IPS-NIHi7 (cell line): ENCODE results near the gene RMC1.
A peak's percentile ranks its signal among the peaks of the same experiment; 100 is the strongest.
"Not testable (repeated sequence)": the region's sequence is repeated elsewhere in the genome, so short reads cannot be mapped to it uniquely, and the experiment has no call there.

Source experiments
- DNase-seq: peaks from one replicate; pipeline ENCODE4 v3.0.0; 2012; ENCODE audit warnings: mixed read lengths; ENCODE audit errors: extremely low spot score

Gene RMC1

GRCh38 chr18:23498117-23498516 lies 5.2 kb upstream of the RMC1 start:
- no peak for DNase-seq

- DNase-seq: peak; percentile 72
Measured at GRCh38 chr18:23498877-23499276, 4.4 kb upstream of the RMC1 start.

GRCh38 chr18:23499291-23499781 lies 4.0 kb upstream of the RMC1 start:
- DNase-seq: no peak

GRCh38 chr18:23501626-23502025 lies 1.7 kb upstream of the RMC1 start:
- DNase-seq: no peak

GRCh38 chr18:23502516-23503037 lies 734 bp upstream of the RMC1 start:
- no peak for DNase-seq

- no peak for DNase-seq
Measured at GRCh38 chr18:23503963-23504344, 643 bp downstream of the RMC1 start.

- DNase-seq: no peak
Measured at GRCh38 chr18:23504720-23505119, 1.4 kb downstream of the RMC1 start.

GRCh38 chr18:23506393-23506792 lies 3.1 kb downstream of the RMC1 start:
- no peak for DNase-seq

- DNase-seq: not testable (repeated sequence)
Measured at GRCh38 chr18:23510923-23511322, 7.6 kb downstream of the RMC1 start.

- not testable (repeated sequence) for DNase-seq
Measured at GRCh38 chr18:23512216-23512615, 8.9 kb downstream of the RMC1 start.

GRCh38 chr18:23512641-23513040 lies 9.3 kb downstream of the RMC1 start:
- no peak for DNase-seq

- peak; percentile 88 for DNase-seq
Measured at GRCh38 chr18:23515911-23516546, 12.7 kb downstream of the RMC1 start.

GRCh38 chr18:23519734-23520133 lies 16.4 kb downstream of the RMC1 start:
- no peak for DNase-seq

GRCh38 chr18:23521271-23521670 lies 18.0 kb downstream of the RMC1 start:
- no peak for DNase-seq

- no peak for DNase-seq
Measured at GRCh38 chr18:23521907-23522306, 18.6 kb downstream of the RMC1 start.

GRCh38 chr18:23523429-23524212 lies 20.3 kb downstream of the RMC1 start:
- no peak for DNase-seq

- no peak for DNase-seq
Measured at GRCh38 chr18:23524213-23524707, 20.9 kb downstream of the RMC1 start.

- DNase-seq: no peak
Measured at GRCh38 chr18:23526501-23527063, 23.3 kb downstream of the RMC1 start.

- DNase-seq: no peak
Measured at GRCh38 chr18:23528580-23529472, 25.5 kb downstream of the RMC1 start.

- no peak for DNase-seq
Measured at GRCh38 chr18:23529604-23530003, 26.3 kb downstream of the RMC1 start.

GRCh38 chr18:23530195-23530594 lies 26.9 kb downstream of the RMC1 start:
- no peak for DNase-seq
